Endothelial cell of umbilical vein (primary cell): ENCODE measurements around the gene JPH3. TPM values are rescaled to one million over a fixed set of nuclear protein-coding genes. Genes with fewer than 3 reads are reported as not detected.

Experiments used
- BruUV-seq: library from RNA; stranded (reverse); fragments of 400-500 nt; replicated peaks from 2 replicates; lab custom pipeline; 2021; lab: Mats Ljungman, UMichigan
- CTCF ChIA-PET: fragments of 300-600, 350-600 bp; sonication (Branson Sonifier 250); formaldehyde crosslinking; loops from one replicate; lab custom pipeline; 2021; ENCODE audit warnings: antibody characterized with exemption, inconsistent platforms; lab: Charles Lee
- POLR2A ChIA-PET: fragments of 300-600, 350-600 bp; sonication (Branson Sonifier 250); formaldehyde crosslinking; loops from one replicate; lab custom pipeline; 2021; ENCODE audit warnings: antibody characterized with exemption, inconsistent platforms; lab: Charles Lee
- DNase-seq: peaks from one replicate; pipeline ENCODE4 v3.0.0-alpha.2; 2011; ENCODE audit warnings: low read depth, low spot score
- FAIRE-seq: peaks from 2 replicates; lab custom pipeline; 2011; peaks lifted over from hg19 to GRCh38; lab: Jason Lieb, UNC
- H2AFZ ChIP-seq: 2 replicates; pipeline ENCODE4 v1.6.0; 2012; ENCODE audit warnings: low read depth, low read length, control low read depth, inconsistent platforms
- H3K27ac ChIP-seq: 2 replicates; pipeline ENCODE4 v1.5.1; 2011; ENCODE audit warnings: low read depth, mild to moderate bottlenecking, control low read depth, low read length, moderate library complexity; ENCODE audit not compliant: insufficient read depth
- H3K27me3 ChIP-seq, 2 experiments: 2 replicates each; pipeline versions ENCODE4 v1.6.0 to v1.6.1; 2011; ENCODE audit warnings: low read length in 2 of 2, mixed read lengths in 1 of 2; ENCODE audit not compliant: control insufficient read depth in 2 of 2, insufficient read depth in 2 of 2
- H3K36me3 ChIP-seq, 2 experiments: 2 replicates in 1 of 2; 3 replicates in 1 of 2; pipeline ENCODE4 v1.5.1; 2011; ENCODE audit warnings: low read length in 2 of 2, mild to moderate bottlenecking in 1 of 2, moderate library complexity in 1 of 2; ENCODE audit not compliant: control insufficient read depth in 2 of 2, insufficient read depth in 2 of 2; ENCODE audit errors: extremely low read depth in 1 of 2
- H3K4me1 ChIP-seq: 3 replicates; pipeline ENCODE4 v1.5.1; 2011; ENCODE audit warnings: mild to moderate bottlenecking, low read length; ENCODE audit not compliant: control insufficient read depth, insufficient read depth; ENCODE audit errors: extremely low read depth
- H3K4me2 ChIP-seq: 2 replicates; pipeline ENCODE4 v1.6.1; 2011; ENCODE audit warnings: low read length, control low read depth, mixed read lengths; ENCODE audit not compliant: insufficient read depth
- H3K4me3 ChIP-seq, 3 experiments: fragments of 200-600 bp in 1 of 3; sonication (generic), shearing (Covaris generic) in 1 of 3; replicated peaks in 1 of 3; 2 replicates each; pipeline ENCODE4 v1.5.1; 2011 to 2016; ENCODE audit warnings: control low read depth in 3 of 3, low read length in 3 of 3, mild to moderate bottlenecking in 2 of 3, inconsistent platforms in 1 of 3, low read depth in 1 of 3, moderate library complexity in 1 of 3; ENCODE audit not compliant: insufficient read depth in 1 of 3
- H3K79me2 ChIP-seq: 2 replicates; pipeline ENCODE4 v1.6.0; 2012; ENCODE audit warnings: low read length, inconsistent platforms; ENCODE audit not compliant: control insufficient read depth, insufficient read depth
- H3K9ac ChIP-seq: replicated peaks from 2 replicates; pipeline ENCODE3; 2011; ENCODE audit warnings: low read length, control low read depth; ENCODE audit not compliant: insufficient read depth; ENCODE audit errors: extremely low read depth
- H3K9me1 ChIP-seq: replicated peaks from 3 replicates; pipeline ENCODE4 v1.6.0; 2011; ENCODE audit warnings: mild to moderate bottlenecking, low read length; ENCODE audit not compliant: control insufficient read depth, insufficient read depth; ENCODE audit errors: extremely low read depth
- H3K9me3 ChIP-seq: replicated peaks from 2 replicates; pipeline ENCODE4 v1.5.1; 2012; ENCODE audit warnings: low read length, inconsistent platforms; ENCODE audit not compliant: control insufficient read depth, insufficient read depth
- H4K20me1 ChIP-seq: replicated peaks from 2 replicates; pipeline ENCODE3; 2011; ENCODE audit warnings: mild to moderate bottlenecking, low read length; ENCODE audit not compliant: control insufficient read depth, insufficient read depth; ENCODE audit errors: extremely low read depth
- CTCF ChIP-seq, 2 donors: IDR thresholded peaks; 1 replicate in 1 of 2; 2 replicates in 1 of 2; pipeline ENCODE4 v1.5.1; 2011; ENCODE audit warnings: low read length in 2 of 2, mild to moderate bottlenecking in 2 of 2, moderate library complexity in 2 of 2, control low read depth in 1 of 2, inconsistent platforms in 1 of 2, low read depth in 1 of 2; ENCODE audit not compliant: insufficient read depth in 1 of 2; ENCODE audit errors: extremely low read depth in 1 of 2
- EZH2 ChIP-seq: IDR thresholded peaks from 2 replicates; pipeline ENCODE4 v1.6.1; 2012; ENCODE audit warnings: borderline replicate concordance, low read depth, mild to moderate bottlenecking, moderate library complexity, low read length, inconsistent platforms; ENCODE audit not compliant: severe bottlenecking
- FOS ChIP-seq: IDR thresholded peaks from 2 replicates; pipeline ENCODE4 v1.6.1; 2011; ENCODE audit warnings: mild to moderate bottlenecking, low read length, moderate library complexity, borderline replicate concordance; ENCODE audit not compliant: insufficient read depth
- GATA2 ChIP-seq: IDR thresholded peaks from 2 replicates; pipeline ENCODE4 v1.7.0; 2011; ENCODE audit warnings: low read depth, mild to moderate bottlenecking, moderate library complexity, mixed read lengths, low read length; ENCODE audit not compliant: insufficient read length, insufficient read depth
- JUN ChIP-seq: IDR thresholded peaks from 2 replicates; pipeline ENCODE4 v1.6.1; 2011; ENCODE audit warnings: borderline replicate concordance, low read depth; ENCODE audit not compliant: insufficient read length, insufficient read depth
- MAX ChIP-seq: IDR thresholded peaks from 2 replicates; pipeline ENCODE4 v1.6.1; 2011; ENCODE audit not compliant: insufficient read depth, insufficient read length
- MYC ChIP-seq: IDR thresholded peaks from one replicate; pipeline ENCODE4 v1.6.1; 2011; ENCODE audit warnings: mild to moderate bottlenecking, low read depth, low read length
- POLR2A ChIP-seq: IDR thresholded peaks from 2 replicates; pipeline ENCODE4 v1.6.1; 2012; ENCODE audit warnings: low read depth, mild to moderate bottlenecking, control low read depth, low read length
- POLR2AphosphoS5 ChIP-seq: IDR thresholded peaks from 2 replicates; pipeline ENCODE4 v1.6.1; 2012; ENCODE audit warnings: low read depth, mild to moderate bottlenecking, control low read depth, low read length, moderate library complexity; ENCODE audit not compliant: insufficient read depth
- dilution Hi-C: fragments of 300-500 bp; cut with MboI; formaldehyde crosslinking; loops from one replicate; pipeline ENCODE4 v1.15.0; 2019; ENCODE audit warnings: low sequenced_read_pairs; ENCODE audit not compliant: extremely low pct_ligation_motif_present
- intact Hi-C: fragments of 100-400 bp; cut with micrococcal nuclease; formaldehyde crosslinking; loops from one replicate; pipeline ENCODE4 v1.10.0; 2022
- polyA plus RNA-seq, 4 experiments: library from polyadenylated mRNA; depleted of rRNA in 3 of 4; stranded (reverse) in 3 of 4; unstranded in 1 of 4; fragments of >200 nt; gene quantifications; 2 replicates each; pipeline versions ENCODE4 v1.2.1 to v1.2.3, GENCODE V29; 2011 to 2012; ENCODE audit warnings: missing spikeins in 1 of 4
- total RNA-seq: library from RNA; stranded (reverse); gene quantifications from 2 replicates; pipeline ENCODE4 v1.2.3, GENCODE V29; 2021

The JPH3 gene
- total and polyA plus RNA-seq, 2 donors (not counting 3 experiments of a cell fraction or from before 2014, with no cell fraction given): 0.22 to 0.30 TPM

GRCh38 chr16:87562201-87562600 lies 40.1 kb upstream of the JPH3 start:
- Histone ChIP-seq H4K20me1 (no peaks in the 10 kb centered on the region), H3K4me1 (peaks cover 9% of the 10 kb centered on the region), H3K4me2 (no peak overlapping the region), H3K9me3 (no peaks in the 10 kb centered on the region), H3K79me2 (no peaks in the 10 kb centered on the region), H3K36me3 (no peaks in the 10 kb centered on the region), H2AFZ (no peak overlapping the region), H3K4me3 (no peak overlapping the region), H3K9me1 (no peaks in the 10 kb centered on the region), H3K9ac (no peak overlapping the region), H3K27ac (no peak overlapping the region), H3K27me3 (peaks cover 0 to 3% of the 10 kb centered on the region in 2 experiments)
- DNase-seq (no peak), FAIRE-seq (no peak)
- POLR2A ChIA-PET: no interaction called here
- no peak for TF ChIP-seq GATA2
- no peak for TF ChIP-seq FOS
- TF ChIP-seq POLR2A: no peak
- TF ChIP-seq POLR2AphosphoS5: no peak
- TF ChIP-seq JUN: no peak
- TF ChIP-seq MAX: no peak
- no peak for TF ChIP-seq CTCF (IDR thresholded peaks at IDR 0.05; ENCODE audit: extremely low read depth in 1 of 2, insufficient read depth in 1 of 2, low read depth in 1 of 2, low read length in 2 of 2)
- TF ChIP-seq MYC: no peak
- TF ChIP-seq EZH2: no peak
- CTCF ChIA-PET: interaction anchor here (1.1 to 2.1 kb wide), 2 partner anchors 9 to 13 kb away, joined by 4 to 12 read pairs; no protein-coding TSS in a partner anchor
- no TSS peak for BruUV-seq
- dilution Hi-C loops: no loop called here
- intact Hi-C loops: no loop called here
